H54 (cell line): ENCODE results near the gene SYNDIG1L.

ENCODE experiments used
- DNase-seq: peaks from one replicate; pipeline ENCODE4 v3.0.0; 2011; ENCODE audit warnings: low spot score, mixed read lengths; ENCODE audit not compliant: insufficient read length
- FAIRE-seq: peaks from 3 replicates; lab custom pipeline; 2011; peaks lifted over from hg19 to GRCh38; lab: Jason Lieb, UNC
- POLR2A ChIP-seq: IDR thresholded peaks from 2 replicates; pipeline ENCODE4 v1.6.1; 2011; ENCODE audit warnings: low read depth, mild to moderate bottlenecking, low read length

The SYNDIG1L gene

DNA sequence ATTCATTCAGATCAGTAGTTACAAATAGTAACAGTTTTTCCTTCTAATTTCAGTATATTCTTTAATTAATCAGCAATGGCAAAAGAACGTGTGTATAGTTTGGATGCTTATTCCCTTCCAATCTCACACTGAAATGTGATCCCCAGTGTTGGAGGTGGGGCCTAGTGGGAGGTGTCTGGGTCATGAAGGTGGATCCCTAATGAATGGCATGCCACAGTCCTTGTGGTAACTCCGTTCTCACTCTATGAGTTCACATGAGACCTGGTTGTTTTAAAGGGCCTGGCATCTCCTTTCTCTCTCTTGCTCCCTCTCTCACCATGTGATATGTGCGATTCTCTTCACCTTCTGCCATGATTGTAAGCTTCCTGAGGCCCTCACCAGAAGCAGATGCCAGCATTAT lies 18.9 kb upstream of the SYNDIG1L start:
- TF ChIP-seq POLR2A, result no peak
- FAIRE-seq, result no peak
- no peak for DNase-seq

DNA sequence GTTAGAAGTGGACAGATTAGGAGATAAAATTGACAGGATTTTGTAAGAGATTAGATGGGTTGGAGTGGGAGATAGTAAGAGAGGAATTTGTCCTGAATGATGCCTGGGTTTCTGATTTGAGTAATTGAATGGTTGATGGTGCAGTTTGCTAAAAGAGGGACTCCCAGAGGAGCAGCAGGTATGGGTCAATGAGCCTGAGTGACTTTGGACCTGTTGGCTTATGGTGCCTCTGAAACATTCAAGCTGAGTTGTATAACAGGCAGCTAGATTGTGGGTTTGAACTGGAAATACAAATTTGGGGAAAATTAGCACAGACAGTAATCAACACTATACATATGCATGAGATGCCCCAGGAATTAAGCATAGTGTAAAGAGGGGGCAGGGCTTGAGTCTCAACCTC lies 16.7 kb upstream of the SYNDIG1L start:
- no peak for TF ChIP-seq POLR2A
- FAIRE-seq (no peak), DNase-seq (no peak)

DNA sequence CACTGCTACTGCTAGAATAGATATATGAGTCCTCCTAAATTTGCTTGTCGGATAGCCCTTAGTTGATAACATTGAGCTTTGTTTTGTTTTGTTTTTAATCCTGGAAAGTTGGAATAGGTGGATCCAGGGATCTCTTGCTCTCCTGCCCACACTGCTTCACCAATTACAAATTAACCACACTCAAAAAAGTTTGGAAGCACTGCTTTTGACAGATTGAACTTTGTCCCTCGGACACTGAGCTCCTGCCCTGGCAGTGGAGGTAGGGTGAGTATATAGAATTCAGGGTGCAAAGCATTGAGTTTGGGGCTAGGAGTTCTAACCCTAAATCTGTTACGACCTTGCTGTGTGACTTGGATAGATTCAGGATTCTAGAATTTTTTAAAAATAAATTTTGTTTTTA lies 15.1 kb upstream of the SYNDIG1L start:
- DNase-seq (no peak), FAIRE-seq (no peak)
- TF ChIP-seq POLR2A, result no peak

DNA sequence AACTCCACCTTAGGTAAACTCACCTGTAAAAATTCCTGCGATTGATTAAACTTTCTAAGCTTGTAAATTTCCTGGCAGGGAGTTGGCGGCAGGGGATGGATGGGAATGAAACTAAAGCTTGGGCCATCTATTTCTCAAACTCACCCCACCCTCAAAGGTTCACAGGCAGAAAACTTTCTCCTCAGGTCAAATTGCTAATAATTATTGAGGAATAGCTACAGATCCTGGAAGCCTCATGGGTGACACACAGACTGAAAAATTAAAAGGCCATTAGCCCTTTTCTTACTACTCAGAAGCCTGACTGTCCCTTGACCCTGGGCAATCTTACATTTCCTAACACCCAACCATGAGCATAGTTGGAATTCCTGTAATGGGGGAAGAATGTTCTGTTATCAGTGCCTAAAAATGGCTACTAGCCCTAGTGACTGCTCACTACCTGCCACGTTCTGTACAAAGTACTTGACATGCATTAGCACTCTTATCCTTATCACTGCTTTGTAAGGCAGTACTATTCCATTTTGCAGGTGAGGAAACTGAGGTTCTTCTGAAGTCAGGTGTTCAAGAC lies 12.4 kb upstream of the SYNDIG1L start:
- DNase-seq, result no peak
- TF ChIP-seq POLR2A, result no peak

DNA sequence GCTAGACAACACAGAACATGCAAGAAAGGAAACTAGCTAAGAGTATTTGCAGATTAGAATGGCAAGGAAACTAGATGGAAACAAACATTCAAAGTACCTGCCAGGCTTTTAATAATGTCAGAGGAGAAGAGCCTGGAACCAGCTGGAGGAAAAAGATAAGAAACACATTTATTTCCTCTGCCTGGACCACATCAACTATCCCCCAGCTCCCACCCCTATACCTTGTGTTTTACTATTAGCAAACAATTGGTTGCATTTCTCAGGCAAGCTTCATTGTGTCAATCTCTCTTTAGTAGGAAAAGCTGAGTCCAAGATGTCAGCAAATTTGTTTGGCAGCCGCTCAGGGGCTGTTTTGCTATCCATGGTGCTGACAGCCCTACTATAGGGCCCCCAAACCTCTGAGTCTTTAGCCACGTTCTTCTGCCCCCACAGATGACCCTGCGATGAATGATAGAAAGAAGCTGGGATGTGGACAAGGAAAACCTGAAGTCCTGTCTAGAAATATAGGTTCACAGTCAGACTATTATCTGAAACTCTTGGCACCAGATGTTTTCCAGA lies 11.6 kb upstream of the SYNDIG1L start:
- FAIRE-seq, result no peak
- DNase-seq, result no peak
- TF ChIP-seq POLR2A, result no peak

More for the DNA sequence above, 12.4 kb upstream of the SYNDIG1L start:
- no peak for FAIRE-seq

DNA sequence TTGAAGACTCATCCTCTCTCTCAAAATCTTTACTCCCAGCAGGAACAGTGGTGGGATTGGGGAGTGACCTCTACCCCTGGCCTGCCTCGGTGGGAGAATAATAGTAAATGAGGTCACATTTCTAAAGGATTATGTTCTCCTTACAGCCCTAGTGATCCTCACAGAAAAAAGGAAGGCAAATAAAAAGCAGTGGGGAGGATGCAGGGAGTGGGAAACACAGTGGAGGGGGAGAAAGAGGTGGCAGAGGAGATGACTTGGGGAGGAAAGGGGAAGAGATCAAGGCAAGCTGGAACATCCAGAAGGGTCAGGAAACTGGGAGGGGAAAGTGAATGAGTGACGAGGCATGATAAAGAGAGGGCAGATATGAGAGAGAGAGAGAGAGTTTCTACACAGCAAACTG lies 8.3 kb upstream of the SYNDIG1L start:
- FAIRE-seq (no peak), DNase-seq (no peak)
- TF ChIP-seq POLR2A, result no peak

DNA sequence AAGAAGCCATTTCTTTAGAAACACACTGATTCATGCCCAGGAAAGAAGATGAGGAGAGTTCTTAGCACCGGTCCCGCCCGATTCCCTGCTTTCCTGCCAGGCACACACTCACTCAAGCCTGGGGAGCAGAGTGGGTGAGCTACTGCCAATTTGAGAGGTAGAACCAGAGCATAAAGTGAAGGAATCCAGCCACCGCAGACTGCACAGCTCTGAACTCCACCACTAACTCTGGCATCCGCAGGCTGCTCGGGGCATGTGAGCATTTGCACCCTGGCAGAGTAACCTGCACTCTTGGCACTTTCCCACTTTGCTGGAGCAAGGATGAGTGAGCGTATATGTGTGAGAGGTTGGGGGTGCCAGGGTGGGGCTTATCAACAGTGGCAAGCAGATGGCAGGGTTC lies 4.0 kb upstream of the SYNDIG1L start:
- DNase-seq (no peak), FAIRE-seq (no peak)
- TF ChIP-seq POLR2A, result no peak

DNA sequence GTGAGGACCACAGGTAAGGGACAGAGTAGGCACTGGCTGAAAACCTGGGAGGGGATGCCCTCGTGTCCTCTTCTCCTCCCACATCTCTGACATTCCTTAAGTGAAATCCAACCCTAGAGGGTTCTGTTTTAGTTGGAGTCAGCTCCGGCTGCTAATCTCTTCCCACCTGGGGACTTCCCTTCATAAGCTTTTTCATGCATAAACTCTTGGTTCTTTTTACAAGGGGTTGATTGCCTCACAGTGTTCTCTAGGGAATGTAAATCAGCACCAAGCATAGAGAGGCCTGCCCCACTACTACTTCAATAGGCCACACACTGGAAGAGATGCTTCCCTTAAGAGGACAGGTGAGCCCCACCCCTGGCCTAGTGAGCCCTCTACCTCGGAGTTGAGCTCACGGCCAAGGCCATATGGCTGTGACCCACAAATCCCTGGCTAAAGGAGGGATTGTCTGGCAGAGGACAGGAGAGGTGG lies 3.2 kb upstream of the SYNDIG1L start:
- FAIRE-seq (no peak), DNase-seq (no peak)
- no peak for TF ChIP-seq POLR2A

DNA sequence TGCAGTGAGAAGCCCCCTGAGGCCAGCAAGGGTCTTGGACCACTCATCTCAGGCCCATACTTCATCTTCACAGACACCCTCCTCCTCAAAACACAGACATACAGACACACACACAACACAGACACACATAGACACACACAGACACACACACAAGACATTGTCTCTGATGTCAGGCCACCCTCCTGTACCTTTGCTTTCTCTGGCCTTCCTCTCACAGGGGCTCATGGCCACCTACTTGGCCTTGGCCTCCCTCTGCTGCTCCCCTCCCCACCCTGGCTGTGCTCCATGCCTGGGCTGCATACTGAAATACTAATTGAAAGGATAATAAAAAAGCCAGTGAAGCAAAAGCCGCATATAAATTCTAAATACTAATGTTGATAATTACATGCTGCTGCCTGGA lies 1.6 kb upstream of the SYNDIG1L start:
- TF ChIP-seq POLR2A, result no peak
- no peak for FAIRE-seq

DNA sequence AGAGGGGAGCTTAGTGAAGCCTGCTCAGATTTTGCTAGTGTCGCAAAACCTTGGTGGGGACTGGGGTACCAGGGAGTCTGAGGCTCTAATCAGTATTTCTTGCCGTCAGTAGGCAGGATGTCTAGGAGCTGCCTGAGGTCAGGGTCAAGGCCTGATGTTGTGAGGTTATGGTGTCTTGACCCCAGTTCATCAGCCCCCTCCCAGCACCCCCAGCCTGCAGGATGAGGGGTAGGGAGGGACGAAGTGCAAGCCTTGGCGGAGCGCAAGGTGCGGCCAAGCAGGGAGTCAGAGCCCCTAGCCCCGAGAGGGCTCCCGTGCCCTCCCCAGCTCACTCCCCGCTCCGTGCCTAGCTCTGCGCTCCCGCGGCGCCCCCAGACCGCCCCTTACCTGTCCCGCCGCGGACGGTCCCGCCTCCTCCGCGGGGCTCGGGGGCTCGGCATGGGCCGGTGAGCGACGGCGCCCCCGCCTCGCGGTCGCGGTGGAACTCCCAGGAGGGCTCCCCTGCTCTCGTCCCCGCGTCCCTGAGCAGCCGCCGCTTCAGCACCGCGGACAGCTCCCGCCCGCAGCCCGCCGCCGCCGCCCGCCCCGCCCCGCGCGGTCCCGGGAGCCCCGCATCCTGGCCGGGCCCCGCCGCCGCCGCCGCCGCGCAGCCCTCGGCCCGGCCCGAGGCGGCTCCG lies 347 bp downstream of the SYNDIG1L start:
- TF ChIP-seq POLR2A, result no peak
- DNase-seq (no peak), FAIRE-seq (no peak)

More for the DNA sequence above, 1.6 kb upstream of the SYNDIG1L start:
- DNase-seq, result no peak

DNA sequence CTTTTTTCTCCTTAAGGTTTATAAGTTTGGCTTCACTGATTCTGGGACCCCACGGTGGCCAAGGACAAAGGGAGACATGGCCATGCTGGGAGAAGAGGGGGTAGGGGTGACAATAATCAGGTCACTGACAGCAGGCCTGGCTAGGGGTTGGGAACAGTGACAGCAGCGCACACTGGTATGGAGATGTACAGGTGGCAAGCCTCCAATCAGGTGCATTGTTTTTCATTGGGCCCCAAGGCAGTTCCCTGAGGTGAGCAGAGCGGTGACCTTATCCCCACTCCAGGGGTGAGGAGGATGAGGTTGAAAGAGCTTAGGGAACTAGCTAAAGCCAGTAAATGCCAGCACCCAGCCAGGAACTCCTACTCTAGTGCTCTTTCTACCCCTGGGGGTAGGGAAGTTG lies 1.4 kb downstream of the SYNDIG1L start:
- DNase-seq (no peak), FAIRE-seq (no peak)
- TF ChIP-seq POLR2A, result no peak

DNA sequence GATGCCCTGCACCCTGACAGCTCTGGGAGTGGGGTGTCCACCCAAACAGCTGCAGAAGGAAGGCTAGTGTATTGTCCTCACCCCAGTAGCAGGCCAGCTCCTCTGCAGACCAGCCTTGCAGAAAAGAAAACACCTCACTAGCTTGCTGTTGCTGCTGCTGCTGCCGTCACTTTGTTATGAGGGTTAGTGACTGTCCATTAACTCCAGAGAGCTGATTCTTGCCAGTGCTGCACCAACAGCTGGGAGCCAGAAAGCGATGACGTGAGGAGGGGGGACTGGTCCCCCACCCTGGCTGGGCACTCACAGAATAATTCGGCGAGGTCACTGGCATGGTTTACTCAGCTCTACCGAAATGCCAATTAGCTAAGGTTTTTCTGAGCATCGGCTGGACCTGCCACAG lies 2.8 kb downstream of the SYNDIG1L start:
- DNase-seq, result no peak
- no peak for FAIRE-seq
- TF ChIP-seq POLR2A, result no peak

DNA sequence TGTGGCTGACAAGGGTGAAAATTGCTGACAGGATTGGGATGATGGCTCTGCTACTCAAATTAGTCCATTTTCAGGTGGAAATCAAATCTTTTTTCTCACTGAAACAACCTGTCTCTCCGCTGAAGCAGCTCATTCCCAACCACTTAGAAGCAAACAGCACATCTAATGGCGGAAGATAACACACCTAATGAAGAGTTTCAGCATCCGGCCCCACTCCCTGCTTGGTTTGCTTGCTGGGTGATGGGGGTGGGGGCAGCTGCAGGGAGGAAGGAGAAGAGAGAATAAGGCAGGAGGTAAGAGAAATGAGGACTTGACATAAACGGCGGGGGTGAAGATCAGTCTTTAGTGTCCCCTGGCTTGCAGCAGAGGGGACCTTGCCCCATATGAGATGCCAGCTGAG lies 4.0 kb downstream of the SYNDIG1L start:
- no peak for TF ChIP-seq POLR2A
- DNase-seq (no peak), FAIRE-seq (no peak)

DNA sequence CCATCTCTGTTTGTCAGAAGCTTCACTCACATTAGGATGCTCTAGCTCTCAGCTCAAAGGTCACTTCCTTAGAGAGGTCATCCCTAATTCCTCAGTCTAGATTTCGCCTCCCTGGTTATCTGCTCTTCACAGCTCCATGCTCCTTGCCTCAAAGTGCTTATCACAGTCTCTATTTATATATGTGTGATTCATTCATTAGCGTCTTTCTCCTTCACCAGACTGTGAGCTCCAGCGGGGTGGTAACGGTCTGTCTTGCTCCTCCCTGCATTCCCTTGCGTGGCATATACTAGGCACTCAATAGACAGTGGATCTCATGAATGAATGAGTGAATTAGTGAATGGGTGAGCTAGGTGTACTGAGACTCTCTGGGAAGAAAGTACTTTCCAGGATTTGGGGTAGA lies 6.9 kb downstream of the SYNDIG1L start:
- DNase-seq, result no peak
- no peak for FAIRE-seq
- TF ChIP-seq POLR2A, result no peak

DNA sequence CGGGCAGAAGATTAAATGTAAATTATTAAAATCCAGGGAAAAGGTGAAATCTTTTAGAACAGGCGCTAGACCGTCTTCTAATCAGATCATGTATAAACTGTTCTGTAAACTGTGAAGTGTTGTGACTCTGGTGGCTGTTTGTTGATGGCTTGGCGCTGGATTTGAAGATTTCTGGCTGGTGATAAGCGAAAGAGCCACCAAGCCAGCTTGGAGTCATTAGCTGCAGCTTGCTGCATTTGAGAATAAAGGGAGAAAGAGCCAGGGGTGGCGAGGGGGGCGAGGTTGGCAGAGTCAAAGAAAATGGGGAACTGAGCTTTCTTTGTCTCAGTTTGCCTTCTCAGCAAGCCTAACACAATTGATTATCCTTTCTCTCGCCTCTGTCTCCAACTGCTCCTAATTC lies 8.0 kb downstream of the SYNDIG1L start:
- TF ChIP-seq POLR2A, result no peak
- DNase-seq (no peak), FAIRE-seq (no peak)
